ENCODE measurements around the gene NR4A3. TPM values are rescaled to one million over a fixed set of nuclear protein-coding genes. Genes with fewer than 3 reads are reported as not detected.

The NR4A3 gene
- total and polyA plus RNA-seq, 2 of the 13 experiments (the other 11 are each of a cell fraction or from before 2014, with no cell fraction given), result 0.02 to 0.09 TPM

DNA sequence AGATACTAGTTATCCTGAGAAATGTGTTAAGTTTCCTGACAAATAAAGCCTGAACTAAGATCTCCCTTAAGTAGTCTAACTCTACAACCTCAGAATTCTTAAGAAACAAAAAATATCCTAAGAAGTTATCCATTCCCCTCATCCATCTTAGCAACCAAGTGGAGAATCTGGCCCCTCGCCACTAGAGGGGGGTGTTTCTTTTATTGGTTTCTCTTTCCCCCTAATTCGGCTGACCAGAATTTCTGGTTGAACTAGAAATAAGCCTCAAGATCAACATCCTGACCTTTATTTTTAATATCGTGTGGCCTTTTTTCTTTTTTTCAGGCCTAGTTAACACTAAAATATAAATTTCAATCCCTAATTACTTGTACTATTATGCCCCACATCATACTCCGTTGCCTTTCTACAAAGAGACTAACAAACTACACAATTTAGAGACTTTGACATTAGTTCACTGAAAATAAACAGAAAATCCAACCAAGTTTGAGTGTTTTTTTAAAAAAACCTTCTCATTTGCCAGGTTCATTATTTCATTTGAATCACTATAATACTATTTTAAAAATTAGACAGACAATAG is 14.3 kb upstream of the NR4A3 start (continued):
- TF ChIP-seq SOX6 (IDR thresholded peaks at IDR 0.05) (no peak), SOX6 (CRISPR knock-in tag; IDR thresholded peaks at IDR 0.05) (no peak), ZNF83 (CRISPR knock-in tag; IDR thresholded peaks at IDR 0.05; ENCODE audit: borderline replicate concordance) (no peak), ZNF788 (CRISPR knock-in tag; IDR thresholded peaks at IDR 0.05; ENCODE audit: borderline replicate concordance) (no peak), ZBTB1 (CRISPR knock-in tag; IDR thresholded peaks at IDR 0.05; ENCODE audit: borderline replicate concordance) (no peak), SMC3 (IDR thresholded peaks at IDR 0.05; ENCODE audit: low read length) (peak; percentile 75)

DNA sequence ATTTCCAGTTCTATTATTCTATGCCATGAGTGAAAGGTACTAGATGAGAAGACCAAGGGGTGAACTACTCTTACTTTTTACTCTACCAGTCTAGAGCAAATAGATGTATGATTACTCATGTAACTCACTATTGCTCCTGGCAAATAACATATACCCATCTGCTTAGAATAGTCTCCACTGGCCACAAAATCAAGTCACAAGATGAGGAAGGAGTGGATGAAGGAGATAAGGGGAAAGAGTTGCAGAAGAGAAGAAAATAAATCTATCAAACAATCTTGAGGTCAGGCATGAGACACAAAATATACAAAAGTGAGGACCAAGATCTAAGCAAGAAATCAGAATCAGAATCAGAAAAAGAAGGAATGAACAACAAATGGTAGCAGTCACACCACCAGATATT is 13.7 kb upstream of the NR4A3 start:
- intact Hi-C loops (cut with micrococcal nuclease; ENCODE audit: unreplicated experiment), result loop anchor here (1.0 to 5.0 kb wide), 3 partner anchors 203 to 626 kb away; no protein-coding TSS in a partner anchor
- ChIA-PET POLR2A (no interaction called here), CTCF (ENCODE audit: low intra/inter-chr PET ratio, low total read pairs) (interaction anchor here (1.2 to 2.3 kb wide), 2 partner anchors 202 to 788 kb away, joined by 3 to 18 read pairs; no protein-coding TSS in a partner anchor)
- FAIRE-seq (no peak), ATAC-seq (no peak), DNase-seq (ENCODE audit: low spot score) (no peak)
- Histone ChIP-seq H3K36me3 (replicated peaks in 1 of 2; ENCODE audit: control insufficient read depth in 1 of 2, insufficient read depth in 2 of 2, low read length in 2 of 2) (no peaks in the 10 kb centered on the region), H4K20me1 (ENCODE audit: insufficient read depth, low read length) (no peaks in the 10 kb centered on the region), H3K4me1 (ENCODE audit: insufficient read depth, low read length) (no peaks in the 10 kb centered on the region), H3K27ac (ENCODE audit: extremely low read length, insufficient read depth, low read length) (no peak overlapping the region), H3K9ac (ENCODE audit: insufficient read depth, low read depth, low read length) (no peak overlapping the region), H3K79me2 (ENCODE audit: insufficient read depth, low read length) (no peaks in the 10 kb centered on the region), H3K4me3 (replicated peaks in 1 of 3; ENCODE audit: insufficient read depth in 1 of 3, low read depth in 2 of 3, low read length in 3 of 3) (no peak overlapping the region), H3K9me3 (ENCODE audit: low read length) (no peaks in the 10 kb centered on the region), H2AFZ (ENCODE audit: low read length) (no peak overlapping the region), H3K27me3 (ENCODE audit: control insufficient read depth in 1 of 2, insufficient read depth in 2 of 2, low read length in 2 of 2) (no peaks in the 10 kb centered on the region), H3K4me2 (ENCODE audit: low read depth, low read length) (no peak overlapping the region)
- in situ Hi-C loops (cut with HindIII; ENCODE audit: extremely low pct_ligation_motif_present, low pct_unique_long_range_greater_than_20kb), result loop anchor here (10.0 kb wide), 2 partner anchors 207 to 623 kb away; no protein-coding TSS in a partner anchor
- TF ChIP-seq ZSCAN29 (CRISPR knock-in tag; conservative IDR thresholded peaks at IDR 0.05) (no peak), MIER3 (CRISPR knock-in tag; IDR thresholded peaks at IDR 0.05; ENCODE audit: borderline replicate concordance) (no peak), ZNF335 (CRISPR knock-in tag; IDR thresholded peaks at IDR 0.05) (no peak), SMAD3 (CRISPR knock-in tag; IDR thresholded peaks at IDR 0.05) (no peak), FOXJ3 (CRISPR knock-in tag; IDR thresholded peaks at IDR 0.05; ENCODE audit: borderline replicate concordance) (no peak), ZSCAN21 (CRISPR knock-in tag; IDR thresholded peaks at IDR 0.05; ENCODE audit: borderline replicate concordance) (no peak), HDAC1 (CRISPR knock-in tag; IDR thresholded peaks at IDR 0.05) (no peak), ATRX (CRISPR knock-in tag; IDR thresholded peaks at IDR 0.05; ENCODE audit: borderline replicate concordance) (no peak)
- TF ChIP-seq, protein P1, sequence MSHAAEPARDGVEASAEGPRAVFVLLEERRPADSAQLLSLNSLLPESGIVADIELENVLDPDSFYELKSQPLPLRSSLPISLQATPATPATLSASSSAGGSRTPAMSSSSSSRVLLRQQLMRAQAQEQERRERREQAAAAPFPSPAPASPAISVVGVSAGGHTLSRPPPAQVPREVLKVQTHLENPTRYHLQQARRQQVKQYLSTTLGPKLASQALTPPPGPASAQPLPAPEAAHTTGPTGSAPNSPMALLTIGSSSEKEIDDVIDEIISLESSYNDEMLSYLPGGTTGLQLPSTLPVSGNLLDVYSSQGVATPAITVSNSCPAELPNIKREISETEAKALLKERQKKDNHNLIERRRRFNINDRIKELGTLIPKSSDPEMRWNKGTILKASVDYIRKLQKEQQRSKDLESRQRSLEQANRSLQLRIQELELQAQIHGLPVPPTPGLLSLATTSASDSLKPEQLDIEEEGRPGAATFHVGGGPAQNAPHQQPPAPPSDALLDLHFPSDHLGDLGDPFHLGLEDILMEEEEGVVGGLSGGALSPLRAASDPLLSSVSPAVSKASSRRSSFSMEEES (CRISPR knock-in tag; IDR thresholded peaks at IDR 0.05), result no peak
- TF ChIP-seq, protein P2, sequence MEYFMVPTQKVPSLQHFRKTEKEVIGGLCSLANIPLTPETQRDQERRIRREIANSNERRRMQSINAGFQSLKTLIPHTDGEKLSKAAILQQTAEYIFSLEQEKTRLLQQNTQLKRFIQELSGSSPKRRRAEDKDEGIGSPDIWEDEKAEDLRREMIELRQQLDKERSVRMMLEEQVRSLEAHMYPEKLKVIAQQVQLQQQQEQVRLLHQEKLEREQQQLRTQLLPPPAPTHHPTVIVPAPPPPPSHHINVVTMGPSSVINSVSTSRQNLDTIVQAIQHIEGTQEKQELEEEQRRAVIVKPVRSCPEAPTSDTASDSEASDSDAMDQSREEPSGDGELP (IDR thresholded peaks at IDR 0.05; ENCODE audit: borderline replicate concordance, low read depth), result no peak
- TF ChIP-seq, protein P3, sequence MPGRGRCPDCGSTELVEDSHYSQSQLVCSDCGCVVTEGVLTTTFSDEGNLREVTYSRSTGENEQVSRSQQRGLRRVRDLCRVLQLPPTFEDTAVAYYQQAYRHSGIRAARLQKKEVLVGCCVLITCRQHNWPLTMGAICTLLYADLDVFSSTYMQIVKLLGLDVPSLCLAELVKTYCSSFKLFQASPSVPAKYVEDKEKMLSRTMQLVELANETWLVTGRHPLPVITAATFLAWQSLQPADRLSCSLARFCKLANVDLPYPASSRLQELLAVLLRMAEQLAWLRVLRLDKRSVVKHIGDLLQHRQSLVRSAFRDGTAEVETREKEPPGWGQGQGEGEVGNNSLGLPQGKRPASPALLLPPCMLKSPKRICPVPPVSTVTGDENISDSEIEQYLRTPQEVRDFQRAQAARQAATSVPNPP (CRISPR knock-in tag; IDR thresholded peaks at IDR 0.05), result no peak
- BruUV-seq (replicated peaks), result no TSS peak

Data from HepG2 (cell line).